Endodermal cell (in vitro differentiated cells): ENCODE results near the gene KRTAP1-1. TPM values are rescaled to one million over a fixed set of nuclear protein-coding genes. Genes with fewer than 3 reads are reported as not detected.
A peak's percentile ranks its signal among the peaks of the same experiment; 100 is the strongest.
"Not testable (repeated sequence)": the region's sequence is repeated elsewhere in the genome, so short reads cannot be mapped to it uniquely, and the experiment has no call there.

Experiments
- DNase-seq: peaks from one replicate; pipeline ENCODE4 v3.0.0-alpha.2; 2017
- H3K27ac ChIP-seq: 2 replicates; pipeline ENCODE4 v1.5.1; 2013; ENCODE audit warnings: mild to moderate bottlenecking, low read depth, low read length, moderate library complexity
- H3K27me3 ChIP-seq: 2 replicates; pipeline ENCODE4 v1.6.1; 2013; ENCODE audit warnings: mild to moderate bottlenecking, low read length, moderate library complexity; ENCODE audit not compliant: insufficient read depth, control insufficient read depth, poor library complexity, severe bottlenecking
- H3K36me3 ChIP-seq: 2 replicates; pipeline ENCODE4 v1.7.0; 2013; ENCODE audit warnings: mild to moderate bottlenecking, low read length, moderate library complexity; ENCODE audit not compliant: control insufficient read depth, insufficient read depth
- H3K4me1 ChIP-seq: one replicate; pipeline ENCODE4 v1.7.0; 2013; ENCODE audit warnings: low read length; ENCODE audit not compliant: control insufficient read depth, insufficient read depth
- H3K4me3 ChIP-seq: 2 replicates; pipeline ENCODE4 v1.5.1; 2013; ENCODE audit warnings: mild to moderate bottlenecking, low read length, moderate library complexity
- H3K9ac ChIP-seq: 2 replicates; pipeline ENCODE4 v1.6.1; 2013; ENCODE audit warnings: mild to moderate bottlenecking, low read length, moderate library complexity; ENCODE audit not compliant: poor library complexity, severe bottlenecking; ENCODE audit errors: extremely low read depth
- H3K9me3 ChIP-seq: 2 replicates; pipeline ENCODE4 v1.6.1; 2013; ENCODE audit warnings: mild to moderate bottlenecking, low read length, moderate library complexity; ENCODE audit not compliant: control insufficient read depth
- H3K27ac Mint-ChIP-seq: 2 replicates; pipeline ENCODE4 v1.8.0; 2020; ENCODE audit warnings: mixed read lengths
- H3K27me3 Mint-ChIP-seq: 2 replicates; pipeline ENCODE4 v1.8.0; 2021; ENCODE audit warnings: mild to moderate bottlenecking, mixed read lengths; ENCODE audit not compliant: insufficient read depth
- H3K36me3 Mint-ChIP-seq: 2 replicates; pipeline ENCODE4 v1.8.0; 2020; ENCODE audit warnings: low read depth, mixed read lengths
- H3K4me1 Mint-ChIP-seq: 2 replicates; pipeline ENCODE4 v1.8.0; 2020; ENCODE audit warnings: mixed read lengths
- H3K4me3 Mint-ChIP-seq: 2 replicates; pipeline ENCODE4 v1.8.0; 2020; ENCODE audit warnings: mild to moderate bottlenecking, moderate library complexity, mixed read lengths
- H3K9me3 Mint-ChIP-seq: 2 replicates; pipeline ENCODE4 v1.8.0; 2020; ENCODE audit warnings: mild to moderate bottlenecking, mixed read lengths
- WGBS, 2 experiments: methylation state at CpG; one replicate each; pipeline versions ENCODE4 v1.1.5 to v1.1.7; 2013; ENCODE audit warnings: missing lambda C conversion rate in 2 of 2, mixed read lengths in 1 of 2; ENCODE audit not compliant: insufficient coverage in 1 of 2, insufficient read length in 1 of 2; 5-methylcytosine and 5-hydroxymethylcytosine counted together
- total RNA-seq, 2 donors: library from RNA; stranded (reverse); fragmentation: NEBNext Ultra II Directional in 1 of 2; extraction: Animal tissue kit (Norgen Biotek cat#: 25700) in 1 of 2; gene quantifications; 2 replicates in 1 of 2; 3 replicates in 1 of 2; pipeline ENCODE4 v1.2.1, GENCODE V29; 2021
- TF ChIP-seq, protein P1 (sequence below): fragments of 200-600 bp; sonication (generic); conservative IDR thresholded peaks from 2 replicates; pipeline ENCODE4 v1.5.0; 2021; ENCODE audit warnings: antibody characterized with exemption, mild to moderate bottlenecking

The KRTAP1-1 gene
- total RNA-seq, 2 donors from 2014 or later, result not detected

DNA sequence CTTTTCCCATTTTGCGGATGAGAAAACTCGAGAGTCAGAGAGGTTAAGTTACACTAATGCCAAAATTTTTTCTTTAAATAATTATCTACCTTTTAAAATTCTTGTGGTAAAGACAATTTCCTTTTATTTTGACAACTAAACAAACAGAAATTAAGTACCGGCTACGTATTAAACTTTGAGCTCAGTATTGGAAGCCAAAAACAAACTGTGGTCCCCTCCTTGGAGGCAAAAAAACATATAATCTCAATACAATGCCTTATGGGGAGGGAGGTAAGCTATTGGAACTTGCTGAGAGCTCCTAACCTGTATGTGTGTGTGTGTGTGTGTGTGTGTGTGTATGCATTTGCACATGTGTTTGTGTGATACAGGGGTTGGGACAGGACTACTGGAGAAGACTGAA lies 22.2 kb upstream of the KRTAP1-1 start:
- no peaks in the 10 kb centered on the region for H3K4me1 ChIP-seq
- no peaks in the 10 kb centered on the region for H3K9me3 ChIP-seq
- Mint-ChIP-seq H3K4me1 (peaks cover 3% of the 10 kb centered on the region), H3K9me3 (no peaks in the 10 kb centered on the region), H3K27me3 (no peaks in the 10 kb centered on the region), H3K36me3 (no peaks in the 10 kb centered on the region), H3K4me3 (no peak overlapping the region), H3K27ac (no peak overlapping the region)
- 96% methylated on average over 4 of the region's 4 CpGs; no CpG with 5 or more reads in 1 of the 2 experiments for WGBS, 2 experiments
- no peak overlapping the region for H3K27ac ChIP-seq
- no peak overlapping the region for H3K4me3 ChIP-seq
- H3K36me3 ChIP-seq, result no peaks in the 10 kb centered on the region
- no peak for DNase-seq
- H3K9ac ChIP-seq, result no peak overlapping the region
- TF ChIP-seq, protein P1, sequence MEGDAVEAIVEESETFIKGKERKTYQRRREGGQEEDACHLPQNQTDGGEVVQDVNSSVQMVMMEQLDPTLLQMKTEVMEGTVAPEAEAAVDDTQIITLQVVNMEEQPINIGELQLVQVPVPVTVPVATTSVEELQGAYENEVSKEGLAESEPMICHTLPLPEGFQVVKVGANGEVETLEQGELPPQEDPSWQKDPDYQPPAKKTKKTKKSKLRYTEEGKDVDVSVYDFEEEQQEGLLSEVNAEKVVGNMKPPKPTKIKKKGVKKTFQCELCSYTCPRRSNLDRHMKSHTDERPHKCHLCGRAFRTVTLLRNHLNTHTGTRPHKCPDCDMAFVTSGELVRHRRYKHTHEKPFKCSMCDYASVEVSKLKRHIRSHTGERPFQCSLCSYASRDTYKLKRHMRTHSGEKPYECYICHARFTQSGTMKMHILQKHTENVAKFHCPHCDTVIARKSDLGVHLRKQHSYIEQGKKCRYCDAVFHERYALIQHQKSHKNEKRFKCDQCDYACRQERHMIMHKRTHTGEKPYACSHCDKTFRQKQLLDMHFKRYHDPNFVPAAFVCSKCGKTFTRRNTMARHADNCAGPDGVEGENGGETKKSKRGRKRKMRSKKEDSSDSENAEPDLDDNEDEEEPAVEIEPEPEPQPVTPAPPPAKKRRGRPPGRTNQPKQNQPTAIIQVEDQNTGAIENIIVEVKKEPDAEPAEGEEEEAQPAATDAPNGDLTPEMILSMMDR, result no peak
- H3K27me3 ChIP-seq, result no peaks in the 10 kb centered on the region

DNA sequence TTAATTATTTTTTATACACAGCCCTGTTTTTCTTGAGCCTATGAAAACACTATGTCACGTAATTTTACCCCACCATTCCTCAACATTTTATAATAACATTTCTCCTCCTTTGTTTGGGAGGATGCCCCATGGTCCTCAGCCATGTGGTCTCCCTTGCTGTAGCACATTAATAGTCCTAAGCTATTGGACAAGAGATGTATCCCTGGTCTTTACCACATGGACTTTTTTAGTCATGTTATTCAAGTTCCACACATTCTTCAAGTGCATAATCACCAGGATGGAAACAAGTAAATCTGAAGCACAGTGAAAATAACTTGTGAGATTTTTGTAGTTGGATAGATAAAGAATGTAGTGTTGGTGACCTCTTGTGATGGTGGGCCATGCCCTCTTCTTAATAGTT lies 20.7 kb upstream of the KRTAP1-1 start:
- 90 to 97% methylated on average over 1 of the region's 1 CpG for WGBS, 2 experiments
- H3K27ac Mint-ChIP-seq, result no peak overlapping the region
- peaks cover 7% of the 10 kb centered on the region for H3K9me3 ChIP-seq
- no peaks in the 10 kb centered on the region for H3K4me1 ChIP-seq
- peaks cover 3% of the 10 kb centered on the region for H3K4me1 Mint-ChIP-seq
- no peak overlapping the region for H3K4me3 ChIP-seq
- H3K4me3 Mint-ChIP-seq, result no peak overlapping the region
- H3K36me3 ChIP-seq, result no peaks in the 10 kb centered on the region
- no peaks in the 10 kb centered on the region for H3K36me3 Mint-ChIP-seq
- H3K27me3 Mint-ChIP-seq, result no peaks in the 10 kb centered on the region
- TF ChIP-seq, protein P1, result no peak
- H3K27ac ChIP-seq, result no peak overlapping the region
- peaks cover 7% of the 10 kb centered on the region for H3K9me3 Mint-ChIP-seq
- no peak for DNase-seq
- H3K27me3 ChIP-seq, result no peaks in the 10 kb centered on the region
- H3K9ac ChIP-seq, result no peak overlapping the region

DNA sequence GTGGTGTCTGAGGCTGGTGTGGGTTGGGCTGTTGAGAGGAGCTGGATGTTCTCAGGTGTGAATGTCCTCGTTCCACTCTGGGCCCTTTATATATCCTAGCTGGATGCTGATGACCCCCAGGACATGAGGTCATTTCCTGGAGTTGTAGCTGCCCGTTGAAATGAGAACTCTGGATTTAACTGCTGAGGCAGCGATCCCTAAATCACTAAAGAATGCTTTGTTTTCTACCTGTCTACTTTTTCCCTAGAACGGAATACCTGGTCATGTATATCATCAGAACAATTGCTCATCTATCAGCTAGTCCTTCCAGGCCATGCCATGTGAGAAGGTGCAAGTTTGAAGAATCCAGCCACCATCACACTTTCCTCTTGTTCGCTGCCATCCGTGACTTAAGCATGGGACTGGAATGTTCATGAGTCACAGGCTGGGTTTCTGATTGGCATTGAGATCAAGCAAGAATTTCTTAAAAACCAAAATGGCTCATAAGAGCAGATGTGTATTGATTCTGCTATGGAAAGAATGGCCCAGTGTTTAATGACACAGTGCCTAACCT lies 18.9 kb upstream of the KRTAP1-1 start, which contains the start of gene KRTAP2-3:
KRTAP2-3 (minus strand) TSS at position 63 of the 553 bp plus-strand sequence. CDS start 64 bp downstream, outside the sequence.
- Mint-ChIP-seq H3K27ac (no peak within 1 kb of the TSS), H3K9me3 (peaks cover 7% of the 10 kb centered on the region)
- H3K9ac ChIP-seq, result no peak within 1 kb of the TSS

DNA sequence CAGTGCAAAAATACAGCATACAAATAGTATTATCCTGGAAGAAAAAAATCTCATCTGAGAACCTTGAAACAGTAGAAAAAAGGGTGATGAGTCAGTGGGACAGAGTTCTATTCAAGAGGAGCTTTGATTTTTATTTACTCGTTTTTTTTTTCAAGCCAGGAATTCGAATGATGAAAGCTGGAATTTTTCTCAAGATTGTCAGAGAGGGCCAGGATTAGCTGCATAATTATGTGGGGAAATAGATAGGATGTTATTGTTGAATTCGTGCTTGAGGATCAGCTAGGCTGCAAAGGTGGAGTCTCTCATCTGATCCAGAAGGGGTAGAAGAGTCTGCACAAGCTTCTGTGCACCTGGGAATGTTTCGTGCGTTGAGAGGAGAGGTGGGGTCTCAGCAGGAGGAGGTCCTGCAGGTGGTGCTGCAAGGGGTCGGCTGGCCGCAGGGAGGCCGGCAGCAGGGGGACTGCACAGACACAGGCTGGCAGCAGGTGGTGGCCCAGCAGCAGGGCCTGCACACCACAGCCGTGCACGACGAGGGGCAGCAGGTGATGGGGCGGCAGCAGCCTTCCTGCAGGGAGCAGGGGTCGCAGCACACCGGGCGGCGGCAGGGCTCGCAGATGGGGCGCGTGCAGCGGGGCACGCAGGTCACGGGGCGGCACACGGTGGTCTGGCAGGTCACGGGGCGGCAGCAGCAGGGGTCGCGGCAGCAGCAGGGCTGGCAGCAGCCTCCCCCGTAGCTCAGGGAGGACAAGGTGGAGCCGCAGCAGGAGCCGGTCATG lies 18.2 kb upstream of the KRTAP1-1 start:
- H3K27ac ChIP-seq, H3K9ac ChIP-seq, H3K36me3 Mint-ChIP-seq: not testable (repeated sequence)

More for the DNA sequence above, 18.9 kb upstream of the KRTAP1-1 start, which contains the start of gene KRTAP2-3:
- H3K27ac ChIP-seq, result no peak within 1 kb of the TSS
- no peaks in the 10 kb centered on the region for H3K27me3 ChIP-seq
- TF ChIP-seq, protein P1, result no peak
- no peaks in the 10 kb centered on the region for H3K4me1 ChIP-seq
- H3K9me3 ChIP-seq, result peaks cover 7% of the 10 kb centered on the region
- H3K4me3 ChIP-seq, result no peak within 1 kb of the TSS
- H3K36me3 ChIP-seq, result no peaks in the 10 kb centered on the region
- Mint-ChIP-seq H3K36me3 (no peaks in the 10 kb centered on the region), H3K27me3 (no peaks in the 10 kb centered on the region), H3K4me3 (no peak within 1 kb of the TSS), H3K4me1 (peaks cover 3% of the 10 kb centered on the region)
- WGBS, 2 experiments, result 92% methylated on average over 3 to 6 of the region's 6 CpGs
- DNase-seq, result no peak

More for the DNA sequence above, 18.2 kb upstream of the KRTAP1-1 start:
- H3K4me1 Mint-ChIP-seq, H3K27ac Mint-ChIP-seq, H3K27me3 Mint-ChIP-seq, H3K9me3 Mint-ChIP-seq, H3K4me3 Mint-ChIP-seq, H3K4me3 ChIP-seq, H3K9me3 ChIP-seq, H3K36me3 ChIP-seq, H3K27me3 ChIP-seq, H3K4me1 ChIP-seq: not testable (repeated sequence)
- peak; percentile 62 for DNase-seq
- WGBS, 2 experiments, result 74 to 83% methylated on average over 3 to 9 of the region's 31 CpGs
